Measurements from ENCODE around the gene SPI1. TPM values are rescaled to one million over a fixed set of nuclear protein-coding genes. Genes with fewer than 3 reads are reported as not detected.

The SPI1 gene
- total RNA-seq, 2 donors from 2014 or later = 7.5 to 10.9 TPM

GRCh38 chr11:47345890-47346563, 32.3 kb downstream of the SPI1 start:
- intact Hi-C loops (cut with DNase I) = no loop called here
- ATAC-seq = no peak

DNA sequence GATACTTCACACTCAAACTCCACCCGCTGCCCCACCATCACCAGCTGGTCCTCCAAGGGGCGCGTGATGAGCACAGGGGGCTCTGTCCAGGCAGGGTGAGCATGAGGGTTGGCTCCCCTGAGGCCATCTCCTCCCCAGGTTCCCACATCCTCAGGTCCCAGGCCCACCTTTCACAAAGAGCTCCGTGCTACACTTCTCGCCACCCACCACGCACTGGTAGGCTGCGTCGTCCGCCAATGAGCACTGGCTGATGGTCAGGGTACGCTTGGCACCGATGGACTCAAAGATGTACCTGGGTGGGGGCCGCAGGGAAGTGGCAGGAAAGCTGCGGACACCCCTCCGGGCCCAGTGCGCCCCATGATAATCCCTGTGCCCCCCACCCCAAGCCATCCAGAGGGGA, 35.5 kb downstream of the SPI1 start:
- H3K36me3 ChIP-seq (replicated peaks in 1 of 2; ENCODE audit: insufficient read depth in 1 of 2, low read depth in 2 of 2) = no peaks in the 10 kb centered on the region
- DNase-seq = no peak
- H3K9me3 ChIP-seq = no peaks in the 10 kb centered on the region
- H3K27me3 ChIP-seq = no peaks in the 10 kb centered on the region
- ATAC-seq = no peak
- 96 to 98% methylated on average over 14 to 15 of the region's 15 CpGs for WGBS, 2 donors
- H3K4me3 ChIP-seq = no peak overlapping the region
- no peaks in the 10 kb centered on the region for H3K4me1 ChIP-seq
- no peak for TF ChIP-seq POLR2A (IDR thresholded peaks at IDR 0.05)
- intact Hi-C loops (cut with DNase I) = no loop called here
- no peak overlapping the region for H3K27ac ChIP-seq

More at GRCh38 chr11:47345890-47346563, 32.3 kb downstream of the SPI1 start:
- TF ChIP-seq, protein P1, sequence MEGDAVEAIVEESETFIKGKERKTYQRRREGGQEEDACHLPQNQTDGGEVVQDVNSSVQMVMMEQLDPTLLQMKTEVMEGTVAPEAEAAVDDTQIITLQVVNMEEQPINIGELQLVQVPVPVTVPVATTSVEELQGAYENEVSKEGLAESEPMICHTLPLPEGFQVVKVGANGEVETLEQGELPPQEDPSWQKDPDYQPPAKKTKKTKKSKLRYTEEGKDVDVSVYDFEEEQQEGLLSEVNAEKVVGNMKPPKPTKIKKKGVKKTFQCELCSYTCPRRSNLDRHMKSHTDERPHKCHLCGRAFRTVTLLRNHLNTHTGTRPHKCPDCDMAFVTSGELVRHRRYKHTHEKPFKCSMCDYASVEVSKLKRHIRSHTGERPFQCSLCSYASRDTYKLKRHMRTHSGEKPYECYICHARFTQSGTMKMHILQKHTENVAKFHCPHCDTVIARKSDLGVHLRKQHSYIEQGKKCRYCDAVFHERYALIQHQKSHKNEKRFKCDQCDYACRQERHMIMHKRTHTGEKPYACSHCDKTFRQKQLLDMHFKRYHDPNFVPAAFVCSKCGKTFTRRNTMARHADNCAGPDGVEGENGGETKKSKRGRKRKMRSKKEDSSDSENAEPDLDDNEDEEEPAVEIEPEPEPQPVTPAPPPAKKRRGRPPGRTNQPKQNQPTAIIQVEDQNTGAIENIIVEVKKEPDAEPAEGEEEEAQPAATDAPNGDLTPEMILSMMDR (IDR thresholded peaks at IDR 0.05) = no peak
- no peak for TF ChIP-seq POLR2A (IDR thresholded peaks at IDR 0.05)
- Histone ChIP-seq H3K27ac (no peak overlapping the region), H3K36me3 (replicated peaks in 1 of 2; ENCODE audit: insufficient read depth in 1 of 2, low read depth in 2 of 2) (no peaks in the 10 kb centered on the region), H3K4me1 (peaks cover 1% of the 10 kb centered on the region), H3K9me3 (no peaks in the 10 kb centered on the region), H3K27me3 (no peaks in the 10 kb centered on the region), H3K4me3 (no peak overlapping the region)
- 86 to 91% methylated on average over 5 to 18 of the region's 18 CpGs for WGBS, 2 donors
- DNase-seq = no peak

- Histone ChIP-seq H3K4me1 (no peaks in the 10 kb centered on the region), H3K4me3 (no peak overlapping the region), H3K27ac (no peak overlapping the region), H3K36me3 (replicated peaks in 1 of 2; ENCODE audit: insufficient read depth in 1 of 2, low read depth in 2 of 2) (no peaks in the 10 kb centered on the region), H3K27me3 (no peaks in the 10 kb centered on the region), H3K9me3 (no peaks in the 10 kb centered on the region)
- ATAC-seq (no peak), DNase-seq (no peak)
- TF ChIP-seq, protein P1 (IDR thresholded peaks at IDR 0.05) = no peak
- no peak for TF ChIP-seq POLR2A (IDR thresholded peaks at IDR 0.05)
- intact Hi-C loops (cut with DNase I) = no loop called here
- WGBS, 2 donors = 86 to 92% methylated on average over 18 to 24 of the region's 24 CpGs
Measured at GRCh38 chr11:47342036-47342803, 36.1 kb downstream of the SPI1 start.

DNA sequence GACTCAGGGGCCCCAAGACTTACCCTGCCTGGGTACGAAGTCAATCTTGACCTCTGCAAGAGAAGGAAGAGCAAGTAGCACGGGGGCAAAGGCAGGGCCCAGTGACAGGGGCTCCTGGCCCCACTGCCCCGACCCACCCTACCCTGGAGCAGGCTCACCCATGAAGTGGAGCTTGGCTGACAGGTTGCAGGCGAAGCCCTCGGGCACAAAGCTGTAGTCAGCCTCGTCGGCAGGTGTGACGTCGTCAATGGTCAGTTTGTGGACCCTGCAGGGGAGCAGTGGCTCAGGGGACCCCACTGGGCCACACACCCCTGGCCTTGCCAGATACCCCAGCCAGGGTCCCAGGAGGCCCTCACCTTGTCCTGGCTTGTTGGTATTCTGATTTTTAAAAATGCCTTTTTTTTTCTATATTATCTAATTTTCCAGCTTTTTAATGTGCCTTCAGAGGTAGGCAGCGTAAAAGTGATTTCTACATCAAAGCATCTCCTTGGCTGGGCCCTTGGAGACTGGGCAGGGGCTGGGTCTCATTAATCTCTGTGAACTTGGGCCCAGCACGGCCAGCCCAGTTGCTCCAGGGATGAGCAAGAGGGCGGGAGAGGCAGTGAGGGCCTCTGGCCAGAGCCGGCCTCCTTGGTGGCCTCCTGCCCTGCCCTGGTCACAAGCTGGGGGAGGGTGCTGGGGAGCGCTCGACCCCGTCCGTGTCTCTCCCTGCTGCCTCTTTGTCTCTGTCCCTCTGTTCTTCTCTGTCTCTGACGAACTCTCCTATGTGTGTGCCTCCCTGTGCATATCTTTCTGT, 37.2 kb downstream of the SPI1 start:
- H3K27ac ChIP-seq = no peak overlapping the region
- 66 to 72% methylated on average over 13 to 18 of the region's 18 CpGs for WGBS, 2 donors
- H3K4me1 ChIP-seq = no peaks in the 10 kb centered on the region
- no peaks in the 10 kb centered on the region for H3K36me3 ChIP-seq (replicated peaks in 1 of 2; ENCODE audit: insufficient read depth in 1 of 2, low read depth in 2 of 2)
- no peak overlapping the region for H3K4me3 ChIP-seq
- no peaks in the 10 kb centered on the region for H3K27me3 ChIP-seq
- intact Hi-C loops (cut with DNase I) = no loop called here
- H3K9me3 ChIP-seq = no peaks in the 10 kb centered on the region
- no peak for DNase-seq
- no peak for ATAC-seq
- TF ChIP-seq, protein P1 (IDR thresholded peaks at IDR 0.05) = no peak
- TF ChIP-seq POLR2A (IDR thresholded peaks at IDR 0.05) = no peak

GRCh38 chr11:47340010-47340409, 38.3 kb downstream of the SPI1 start:
- H3K36me3 ChIP-seq (replicated peaks in 1 of 2; ENCODE audit: insufficient read depth in 1 of 2, low read depth in 2 of 2) = no peaks in the 10 kb centered on the region
- intact Hi-C loops (cut with DNase I) = no loop called here
- DNase-seq (no peak), ATAC-seq (no peak)
- TF ChIP-seq, protein P1 (IDR thresholded peaks at IDR 0.05) = no peak
- TF ChIP-seq POLR2A (IDR thresholded peaks at IDR 0.05) = no peak
- no peaks in the 10 kb centered on the region for H3K27me3 ChIP-seq
- WGBS, 2 donors = 80 to 91% methylated on average over 8 to 9 of the region's 9 CpGs
- H3K4me3 ChIP-seq = no peak overlapping the region
- H3K27ac ChIP-seq = no peak overlapping the region
- H3K4me1 ChIP-seq = no peaks in the 10 kb centered on the region
- no peaks in the 10 kb centered on the region for H3K9me3 ChIP-seq

Measured in body of pancreas (tissue), 4 donors.